ENCODE measurements around the gene AFAP1L2. TPM values are rescaled to one million over a fixed set of nuclear protein-coding genes. Genes with fewer than 3 reads are reported as not detected.

Gene AFAP1L2
- total RNA-seq, 6 experiments from 2014 or later: 0.07 to 0.09 TPM; not detected in 4

GRCh38 chr10:114295393-114295792 lies 108.9 kb downstream of the AFAP1L2 start:
- Mint-ChIP-seq H3K4me1 (ENCODE audit: low read depth) (no peaks in the 10 kb centered on the region), H3K9me3 (peaks cover 26% of the 10 kb centered on the region)

GRCh38 chr10:114294549-114294948 lies 109.8 kb downstream of the AFAP1L2 start:
- Mint-ChIP-seq H3K4me1 (ENCODE audit: low read depth) (no peaks in the 10 kb centered on the region), H3K27me3 (ENCODE audit: insufficient read depth) (peaks cover 26% of the 10 kb centered on the region), H3K9me3 (peaks cover 26% of the 10 kb centered on the region), H3K36me3 (ENCODE audit: low read depth) (peaks cover 17% of the 10 kb centered on the region; the same call in 1 of the 2 replicates), H3K27ac (no peak overlapping the region), H3K4me3 (no peak overlapping the region)
- no peak for TF ChIP-seq CTCF (IDR thresholded peaks at IDR 0.05)
- no peak for DNase-seq

More at GRCh38 chr10:114295393-114295792, 108.9 kb downstream of the AFAP1L2 start:
- Mint-ChIP-seq H3K4me3 (no peak overlapping the region), H3K27me3 (ENCODE audit: insufficient read depth) (peaks cover 22% of the 10 kb centered on the region), H3K36me3 (ENCODE audit: low read depth) (peaks cover 17% of the 10 kb centered on the region; the same call in 1 of the 2 replicates), H3K27ac (no peak overlapping the region)
- no peak for DNase-seq
- TF ChIP-seq CTCF (IDR thresholded peaks at IDR 0.05): no peak

DNA sequence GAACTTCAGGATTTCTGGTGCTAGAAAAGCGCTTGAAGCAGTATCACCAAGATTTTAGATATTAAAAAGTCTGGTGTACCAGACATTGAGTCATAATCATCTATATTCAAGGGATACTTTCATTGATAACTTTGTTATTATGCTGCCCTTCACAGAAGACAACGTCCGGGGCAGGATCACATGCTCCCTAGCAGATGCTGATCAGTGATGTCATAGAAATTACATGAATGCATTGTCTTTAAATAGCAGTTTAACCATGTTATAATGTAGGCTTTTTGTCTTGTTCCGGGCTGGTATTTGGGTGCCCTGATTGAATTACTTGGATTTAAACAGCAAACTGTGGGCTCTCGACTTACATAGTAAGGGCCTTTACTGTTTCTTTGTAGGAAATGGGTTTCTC lies 111.2 kb downstream of the AFAP1L2 start:
- Mint-ChIP-seq H3K9me3 (peaks cover 26% of the 10 kb centered on the region), H3K36me3 (ENCODE audit: low read depth) (peaks cover 17% of the 10 kb centered on the region; the same call in 1 of the 2 replicates), H3K4me1 (ENCODE audit: low read depth) (no peaks in the 10 kb centered on the region), H3K27me3 (ENCODE audit: insufficient read depth) (peaks cover 17% of the 10 kb centered on the region), H3K4me3 (no peak overlapping the region), H3K27ac (no peak overlapping the region)
- no peak for TF ChIP-seq CTCF (IDR thresholded peaks at IDR 0.05)
- no peak for DNase-seq

- no peak for TF ChIP-seq CTCF (IDR thresholded peaks at IDR 0.05)
- H3K9me3 Mint-ChIP-seq: peaks cover 22% of the 10 kb centered on the region
- no peak overlapping the region for H3K4me3 Mint-ChIP-seq
- peaks cover 25% of the 10 kb centered on the region for H3K27me3 Mint-ChIP-seq (ENCODE audit: insufficient read depth)
- peaks cover 17% of the 10 kb centered on the region; the same call in 1 of the 2 replicates for H3K36me3 Mint-ChIP-seq (ENCODE audit: low read depth)
- no peak overlapping the region for H3K27ac Mint-ChIP-seq
- no peaks in the 10 kb centered on the region for H3K4me1 Mint-ChIP-seq (ENCODE audit: low read depth)
- no peak for DNase-seq
Measured at GRCh38 chr10:114291516-114291915, 112.8 kb downstream of the AFAP1L2 start.

DNA sequence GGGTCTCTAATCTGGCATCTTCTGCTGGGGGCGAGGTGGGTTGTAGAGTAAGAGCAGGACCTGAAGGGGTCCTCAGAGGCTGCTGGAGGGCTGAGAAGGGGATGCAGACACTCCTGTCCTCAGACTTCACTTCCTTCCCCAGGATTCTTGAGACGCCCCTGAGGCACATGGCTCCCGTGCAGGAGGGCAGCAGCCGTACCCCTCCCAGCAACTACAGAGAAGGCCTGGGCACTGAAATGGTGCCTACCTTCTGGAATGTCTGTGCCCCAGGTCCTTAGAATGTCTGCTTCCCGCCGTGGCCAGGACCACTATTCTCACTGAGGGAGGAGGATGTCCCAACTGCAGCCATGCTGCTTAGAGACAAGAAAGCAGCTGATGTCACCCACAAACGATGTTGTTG lies 113.2 kb downstream of the AFAP1L2 start:
- Mint-ChIP-seq H3K27me3 (ENCODE audit: insufficient read depth) (peaks cover 25% of the 10 kb centered on the region), H3K36me3 (ENCODE audit: low read depth) (peaks cover 15% of the 10 kb centered on the region; the same call in 1 of the 2 replicates), H3K4me3 (no peak overlapping the region), H3K4me1 (ENCODE audit: low read depth) (no peaks in the 10 kb centered on the region), H3K9me3 (peaks cover 17% of the 10 kb centered on the region), H3K27ac (no peak overlapping the region)
- DNase-seq: no peak
- no peak for TF ChIP-seq CTCF (IDR thresholded peaks at IDR 0.05)

DNA sequence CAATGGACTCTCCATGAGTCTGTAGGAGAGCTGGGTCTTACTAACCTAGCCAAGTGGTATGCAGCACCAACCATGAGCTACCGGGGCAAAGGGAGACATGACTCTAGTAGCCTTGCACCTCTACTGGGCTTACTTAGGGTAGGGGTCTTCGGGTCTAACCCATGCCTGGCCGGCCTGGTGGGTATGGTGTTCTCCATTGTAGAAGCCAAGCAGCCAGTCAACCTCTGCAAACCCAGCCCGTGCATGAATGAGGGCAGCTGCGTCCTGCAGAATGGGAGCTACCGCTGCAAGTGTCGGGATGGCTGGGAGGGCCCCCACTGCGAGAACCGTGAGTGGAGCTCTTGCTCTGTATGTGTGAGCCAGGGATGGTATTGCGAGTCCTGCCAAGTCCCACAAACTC lies 114.3 kb downstream of the AFAP1L2 start:
- peaks cover 6% of the 10 kb centered on the region; the same call in 1 of the 2 replicates for H3K36me3 Mint-ChIP-seq (ENCODE audit: low read depth)
- DNase-seq: no peak
- peaks cover 7% of the 10 kb centered on the region for H3K9me3 Mint-ChIP-seq
- peaks cover 25% of the 10 kb centered on the region for H3K27me3 Mint-ChIP-seq (ENCODE audit: insufficient read depth)
- TF ChIP-seq CTCF (IDR thresholded peaks at IDR 0.05): no peak
- H3K4me3 Mint-ChIP-seq: no peak overlapping the region
- H3K27ac Mint-ChIP-seq: no peak overlapping the region
- no peaks in the 10 kb centered on the region for H3K4me1 Mint-ChIP-seq (ENCODE audit: low read depth)

Measured in HFFc6 (cell line).